ENCODE measurements around the gene CERS4. TPM values are rescaled to one million over a fixed set of nuclear protein-coding genes. Genes with fewer than 3 reads are reported as not detected.
"Not testable (repeated sequence)": the region's sequence is repeated elsewhere in the genome, so short reads cannot be mapped to it uniquely, and the experiment has no call there.

The CERS4 gene
- total and polyA plus RNA-seq, 2 donors from 2014 or later: 36.5 to 65.5 TPM

GRCh38 chr19:8215783-8216182 is 6.6 kb downstream of the CERS4 start:
- FAIRE-seq (no peak), DNase-seq (no peak)
- Histone ChIP-seq H3K36me3 (ENCODE audit: control insufficient read depth in 2 of 3, insufficient read depth in 3 of 3, low read length in 3 of 3) (no peaks in the 10 kb centered on the region), H3K4me1 (ENCODE audit: control insufficient read depth in 2 of 3, insufficient read depth in 2 of 3, low read depth in 1 of 3, low read length in 3 of 3) (no peaks in the 10 kb centered on the region), H3K9ac (ENCODE audit: low read length in 3 of 3) (no peak overlapping the region), H3K27ac (ENCODE audit: low read depth in 2 of 2, low read length in 2 of 2) (no peak overlapping the region), H3K9me3 (ENCODE audit: control insufficient read depth in 2 of 3, insufficient read depth in 1 of 3, low read length in 3 of 3) (no peaks in the 10 kb centered on the region), H3K27me3 (ENCODE audit: control insufficient read depth, insufficient read depth, low read length) (no peaks in the 10 kb centered on the region), H3K4me3 (ENCODE audit: low read length in 3 of 3) (no peak overlapping the region)
- TF ChIP-seq CTCF (IDR thresholded peaks at IDR 0.05; ENCODE audit: borderline replicate concordance, extremely low read depth, insufficient read depth): no peak
- intact Hi-C loops (cut with DNase I): no loop called here

DNA sequence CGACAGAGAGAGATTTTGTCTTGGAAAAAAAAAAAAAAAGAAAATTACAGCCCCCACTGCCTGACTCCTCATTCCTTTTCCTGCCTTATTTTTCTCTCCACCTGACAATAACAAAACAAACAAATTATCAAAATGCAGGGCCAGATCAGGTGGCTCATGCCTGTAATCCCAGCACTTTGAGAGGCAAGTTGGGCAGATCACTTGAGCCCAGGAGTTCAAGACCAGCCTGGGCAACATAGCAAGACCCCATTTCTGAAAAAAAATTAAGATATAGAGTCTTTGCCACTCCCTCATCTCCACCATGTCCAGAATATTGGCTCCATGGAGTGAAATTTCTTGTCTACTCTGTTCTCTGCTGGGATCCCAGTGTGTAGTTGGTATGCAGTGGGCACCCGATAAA is 7.2 kb downstream of the CERS4 start:
- no peaks in the 10 kb centered on the region for H3K9me3 ChIP-seq (ENCODE audit: control insufficient read depth in 2 of 3, insufficient read depth in 1 of 3, low read length in 3 of 3)
- no peak for TF ChIP-seq CTCF (IDR thresholded peaks at IDR 0.05; ENCODE audit: borderline replicate concordance, extremely low read depth, insufficient read depth)
- FAIRE-seq (no peak), DNase-seq (no peak)
- H3K4me1 ChIP-seq (ENCODE audit: control insufficient read depth in 2 of 3, insufficient read depth in 2 of 3, low read depth in 1 of 3, low read length in 3 of 3): no peaks in the 10 kb centered on the region
- no peak overlapping the region for H3K4me3 ChIP-seq (ENCODE audit: low read length in 3 of 3)
- H3K9ac ChIP-seq (ENCODE audit: low read length in 3 of 3): no peak overlapping the region
- no peak overlapping the region for H3K27ac ChIP-seq (ENCODE audit: low read depth in 2 of 2, low read length in 2 of 2)
- intact Hi-C loops (cut with DNase I): no loop called here
- H3K27me3 ChIP-seq (ENCODE audit: control insufficient read depth, insufficient read depth, low read length): no peaks in the 10 kb centered on the region
- no peaks in the 10 kb centered on the region for H3K36me3 ChIP-seq (ENCODE audit: control insufficient read depth in 2 of 3, insufficient read depth in 3 of 3, low read length in 3 of 3)

DNA sequence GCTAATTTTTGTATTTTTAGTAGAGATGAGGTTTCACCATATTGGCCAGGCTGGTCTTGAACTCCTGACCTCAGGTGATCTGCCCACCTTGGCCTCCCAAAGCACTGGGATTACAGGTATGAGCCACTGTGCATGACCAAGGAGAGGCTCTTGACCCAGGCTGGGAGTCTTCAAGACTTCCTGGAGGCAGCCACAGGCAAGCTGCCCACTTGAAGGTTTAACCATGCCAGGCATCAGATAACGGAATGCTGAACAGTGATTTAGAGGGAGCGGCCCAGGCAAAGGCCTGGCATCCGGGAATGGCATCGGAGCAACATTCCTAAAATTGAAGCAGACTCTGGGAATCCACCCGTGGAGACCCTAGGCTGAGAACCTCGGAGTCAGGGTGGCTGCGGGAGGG is 9.0 kb downstream of the CERS4 start:
- H3K27me3 ChIP-seq (ENCODE audit: control insufficient read depth, insufficient read depth, low read length); H3K27ac ChIP-seq (ENCODE audit: low read depth in 2 of 2, low read length in 2 of 2); DNase-seq; H3K9ac ChIP-seq (ENCODE audit: low read length in 3 of 3); H3K4me3 ChIP-seq (ENCODE audit: low read length in 3 of 3); H3K36me3 ChIP-seq (ENCODE audit: control insufficient read depth in 2 of 3, insufficient read depth in 3 of 3, low read length in 3 of 3); H3K9me3 ChIP-seq (ENCODE audit: control insufficient read depth in 2 of 3, insufficient read depth in 1 of 3, low read length in 3 of 3); FAIRE-seq; intact Hi-C loops (cut with DNase I); H3K4me1 ChIP-seq (ENCODE audit: control insufficient read depth in 2 of 3, insufficient read depth in 2 of 3, low read depth in 1 of 3, low read length in 3 of 3): not testable (repeated sequence)

DNA sequence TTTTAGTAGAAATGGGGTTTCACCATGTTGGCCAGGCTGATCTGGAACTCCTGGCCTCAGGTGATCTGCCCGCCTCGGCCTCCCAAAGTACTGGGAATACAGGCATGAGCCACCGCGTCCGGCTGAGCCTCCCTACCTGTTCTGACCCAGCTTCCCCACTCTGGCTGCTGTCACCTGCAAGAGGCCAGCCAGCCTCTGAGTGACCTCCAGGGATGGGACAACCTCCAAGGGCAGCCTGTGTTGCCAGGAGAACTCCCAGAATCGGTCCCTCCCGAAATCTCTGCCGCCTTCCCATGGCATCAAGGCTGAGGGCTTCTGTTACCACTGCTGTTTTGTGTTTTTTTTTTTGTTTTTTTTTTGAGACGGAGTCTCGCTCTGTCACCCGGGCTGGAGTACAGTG is 11.3 kb downstream of the CERS4 start:
- no peaks in the 10 kb centered on the region for H3K9me3 ChIP-seq (ENCODE audit: control insufficient read depth in 2 of 3, insufficient read depth in 1 of 3, low read length in 3 of 3)
- no peak for DNase-seq
- H3K9ac ChIP-seq (ENCODE audit: low read length in 3 of 3): no peak overlapping the region
- TF ChIP-seq CTCF (IDR thresholded peaks at IDR 0.05; ENCODE audit: borderline replicate concordance, extremely low read depth, insufficient read depth): no peak
- H3K4me1 ChIP-seq (ENCODE audit: control insufficient read depth in 2 of 3, insufficient read depth in 2 of 3, low read depth in 1 of 3, low read length in 3 of 3): no peaks in the 10 kb centered on the region
- H3K27ac ChIP-seq (ENCODE audit: low read depth in 2 of 2, low read length in 2 of 2): no peak overlapping the region
- no peaks in the 10 kb centered on the region for H3K36me3 ChIP-seq (ENCODE audit: control insufficient read depth in 2 of 3, insufficient read depth in 3 of 3, low read length in 3 of 3)
- no peaks in the 10 kb centered on the region for H3K27me3 ChIP-seq (ENCODE audit: control insufficient read depth, insufficient read depth, low read length)
- intact Hi-C loops (cut with DNase I): no loop called here
- FAIRE-seq: no peak
- no peak overlapping the region for H3K4me3 ChIP-seq (ENCODE audit: low read length in 3 of 3)

Data from kidney (tissue), 14 donors.